WTC11 (cell line): ENCODE data around the gene RAMACL.
"Not testable (repeated sequence)": the region's sequence is repeated elsewhere in the genome, so short reads cannot be mapped to it uniquely, and the experiment has no call there.

Source experiments
- JUN ChIP-seq: sonication (generic); formaldehyde crosslinking; IDR thresholded peaks from 2 replicates; pipeline ENCODE4 v1.8.0; 2023; ENCODE audit warnings: mild to moderate bottlenecking, missing genetic modification reagents
- TCF7 ChIP-seq: sonication (generic); formaldehyde crosslinking; IDR thresholded peaks from 2 replicates; pipeline ENCODE4 v1.8.0; 2022; ENCODE audit warnings: mild to moderate bottlenecking, low read depth, missing genetic modification reagents, moderate library complexity
- TF ChIP-seq, protein P1 (sequence below): sonication (generic); formaldehyde crosslinking; IDR thresholded peaks from 2 replicates; pipeline ENCODE4 v1.8.1; 2022; ENCODE audit warnings: low read depth, missing genetic modification reagents, borderline replicate concordance

DNA sequence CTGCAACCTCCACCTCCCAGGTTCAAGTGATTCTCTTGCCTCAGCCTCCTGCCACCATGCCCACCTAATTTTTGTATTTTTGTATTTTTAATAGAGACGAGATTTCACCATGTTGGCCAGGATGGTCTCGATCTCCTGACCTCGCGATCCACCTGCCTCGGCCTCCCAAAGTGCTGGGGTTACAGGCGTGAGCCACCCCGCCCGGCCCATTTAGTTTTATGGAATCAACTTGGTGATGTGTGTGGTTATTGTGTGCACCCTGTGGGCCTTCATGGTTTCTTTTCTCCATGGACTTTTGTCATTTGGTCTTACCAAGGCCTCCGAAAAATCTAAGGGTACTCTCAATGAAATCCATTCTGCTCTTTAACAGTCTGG, 47.5 kb downstream of the RAMACL start:
- TF ChIP-seq, protein P1, sequence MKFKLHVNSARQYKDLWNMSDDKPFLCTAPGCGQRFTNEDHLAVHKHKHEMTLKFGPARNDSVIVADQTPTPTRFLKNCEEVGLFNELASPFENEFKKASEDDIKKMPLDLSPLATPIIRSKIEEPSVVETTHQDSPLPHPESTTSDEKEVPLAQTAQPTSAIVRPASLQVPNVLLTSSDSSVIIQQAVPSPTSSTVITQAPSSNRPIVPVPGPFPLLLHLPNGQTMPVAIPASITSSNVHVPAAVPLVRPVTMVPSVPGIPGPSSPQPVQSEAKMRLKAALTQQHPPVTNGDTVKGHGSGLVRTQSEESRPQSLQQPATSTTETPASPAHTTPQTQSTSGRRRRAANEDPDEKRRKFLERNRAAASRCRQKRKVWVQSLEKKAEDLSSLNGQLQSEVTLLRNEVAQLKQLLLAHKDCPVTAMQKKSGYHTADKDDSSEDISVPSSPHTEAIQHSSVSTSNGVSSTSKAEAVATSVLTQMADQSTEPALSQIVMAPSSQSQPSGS, result not testable (repeated sequence)
- TF ChIP-seq TCF7, JUN: not testable (repeated sequence)
